Measurements from ENCODE around the gene BCAN.

BCAN gene

GRCh38 chr1:156644146-156644545 is 2.2 kb downstream of the BCAN start:
- no peak for DNase-seq (ENCODE audit: low read depth, low spot score)

- DNase-seq (ENCODE audit: low read depth, low spot score): no peak
Observed at GRCh38 chr1:156644640-156645039, 2.7 kb downstream of the BCAN start.

- no peak for DNase-seq (ENCODE audit: low read depth, low spot score)
Observed at GRCh38 chr1:156645056-156645455, 3.1 kb downstream of the BCAN start.

GRCh38 chr1:156645666-156646065 is 3.7 kb downstream of the BCAN start:
- no peak for DNase-seq (ENCODE audit: low read depth, low spot score)

GRCh38 chr1:156646738-156647211 is 4.9 kb downstream of the BCAN start:
- no peak for DNase-seq (ENCODE audit: low read depth, low spot score)

- no peak for DNase-seq (ENCODE audit: low read depth, low spot score)
Observed at GRCh38 chr1:156647351-156647750, 5.4 kb downstream of the BCAN start.

- DNase-seq (ENCODE audit: low read depth, low spot score): no peak
Observed at GRCh38 chr1:156648496-156648895, 6.6 kb downstream of the BCAN start.

- no peak for DNase-seq (ENCODE audit: low read depth, low spot score)
Observed at GRCh38 chr1:156648951-156649350, 7.0 kb downstream of the BCAN start.

- no peak for DNase-seq (ENCODE audit: low read depth, low spot score)
Observed at GRCh38 chr1:156652131-156652991, 10.4 kb downstream of the BCAN start.

- no peak for DNase-seq (ENCODE audit: low read depth, low spot score)
Observed at GRCh38 chr1:156652992-156653355, 11.1 kb downstream of the BCAN start.

- no peak for DNase-seq (ENCODE audit: low read depth, low spot score)
Observed at GRCh38 chr1:156654700-156655099, 12.8 kb downstream of the BCAN start.

GRCh38 chr1:156655151-156655903 is 13.4 kb downstream of the BCAN start:
- DNase-seq (ENCODE audit: low read depth, low spot score): no peak

- DNase-seq (ENCODE audit: low read depth, low spot score): no peak
Observed at GRCh38 chr1:156655904-156656516, 14.1 kb downstream of the BCAN start.

- DNase-seq (ENCODE audit: low read depth, low spot score): no peak
Observed at GRCh38 chr1:156656806-156657740, 15.2 kb downstream of the BCAN start.

- no peak for DNase-seq (ENCODE audit: low read depth, low spot score)
Observed at GRCh38 chr1:156657741-156658319, 15.9 kb downstream of the BCAN start.

- DNase-seq (ENCODE audit: low read depth, low spot score): no peak
Observed at GRCh38 chr1:156658496-156658895, 16.6 kb downstream of the BCAN start.

- DNase-seq (ENCODE audit: low read depth, low spot score): no peak
Observed at GRCh38 chr1:156658945-156659574, 17.1 kb downstream of the BCAN start.

- no peak for DNase-seq (ENCODE audit: low read depth, low spot score)
Observed at GRCh38 chr1:156659661-156659987, 17.7 kb downstream of the BCAN start.

GRCh38 chr1:156659988-156660751 is 18.3 kb downstream of the BCAN start:
- DNase-seq (ENCODE audit: low read depth, low spot score): peak; percentile 83

GRCh38 chr1:156660752-156661112 is 18.8 kb downstream of the BCAN start:
- DNase-seq (ENCODE audit: low read depth, low spot score): no peak

All from brain pericyte (primary cell).